HepG2 (cell line): ENCODE data around the gene ZNF853. TPM values are rescaled to one million over a fixed set of nuclear protein-coding genes. Genes with fewer than 3 reads are reported as not detected.
A peak's percentile ranks its signal among the peaks of the same experiment; 100 is the strongest.

Source experiments
- ATAC-seq: fragments of 200-7000 bp; cut with Tn5 transposase; 3 replicates; pipeline ENCODE4 v1.9.1; 2020; ENCODE audit warnings: mild to moderate bottlenecking, moderate library complexity
- BruUV-seq: library from RNA; stranded (reverse); fragments of 400-500 nt; replicated peaks from 2 replicates; lab custom pipeline; 2021; lab: Mats Ljungman, UMichigan
- CTCF ChIA-PET: fragments of 300-600 bp; formaldehyde crosslinking; extraction: SDS; loops from one replicate; lab custom pipeline; 2021; ENCODE audit warnings: low total read pairs, inconsistent platforms, low intra/inter-chr PET ratio; lab: Yijun Ruan, JAX
- POLR2A ChIA-PET: fragments of 350-600 bp; sonication (Branson Sonifier 250); formaldehyde crosslinking; loops from one replicate; lab custom pipeline; 2020; ENCODE audit warnings: antibody characterized with exemption, inconsistent platforms; lab: Yijun Ruan, JAX
- DNase-seq: peaks from one replicate; pipeline ENCODE4 v3.0.0-alpha.2; 2015; ENCODE audit warnings: low spot score
- FAIRE-seq: peaks from 3 replicates; lab custom pipeline; 2011; peaks lifted over from hg19 to GRCh38; lab: Jason Lieb, UNC
- H2AFZ ChIP-seq: one replicate; pipeline ENCODE4 v1.6.1; 2011; ENCODE audit warnings: low read length, inconsistent platforms
- H3K27ac ChIP-seq: fragments of 300-600 bp; 3 replicates; pipeline ENCODE4 v1.8.0; 2011; ENCODE audit warnings: mixed run types, mild to moderate bottlenecking, mixed read lengths, low read length, inconsistent platforms; ENCODE audit not compliant: insufficient read depth; ENCODE audit errors: extremely low read length
- H3K27me3 ChIP-seq, 2 experiments: fragments of 200-600 bp in 1 of 2; 2 replicates in 1 of 2; 3 replicates in 1 of 2; pipeline versions ENCODE4 v1.6.0 to v1.8.0; 2011; ENCODE audit warnings: low read length in 2 of 2, mild to moderate bottlenecking in 2 of 2, moderate library complexity in 2 of 2, inconsistent platforms in 1 of 2; ENCODE audit not compliant: insufficient read depth in 2 of 2, control insufficient read depth in 1 of 2
- H3K36me3 ChIP-seq, 2 experiments: fragments of 200-600 bp in 1 of 2; replicated peaks in 1 of 2; 2 replicates in 1 of 2; 3 replicates in 1 of 2; pipeline versions ENCODE4 v1.5.1 to v1.8.0; 2011; ENCODE audit warnings: low read length in 2 of 2, inconsistent platforms in 1 of 2; ENCODE audit not compliant: insufficient read depth in 2 of 2, control insufficient read depth in 1 of 2
- H3K4me1 ChIP-seq: 2 replicates; pipeline ENCODE4 v1.5.1; 2012; ENCODE audit warnings: low read length, inconsistent platforms; ENCODE audit not compliant: insufficient read depth
- H3K4me2 ChIP-seq: 2 replicates; pipeline ENCODE4 v1.6.0; 2011; ENCODE audit warnings: low read depth, low read length, inconsistent platforms
- H3K4me3 ChIP-seq, 3 experiments: fragments of 200-600 bp in 1 of 3; sonication (generic), shearing (Covaris generic) in 1 of 3; replicated peaks in 1 of 3; 2 replicates each; pipeline ENCODE4 v1.5.1; 2011 to 2016; ENCODE audit warnings: low read length in 3 of 3, inconsistent platforms in 2 of 3, low read depth in 2 of 3, mild to moderate bottlenecking in 2 of 3, control low read depth in 1 of 3, mixed read lengths in 1 of 3; ENCODE audit not compliant: insufficient read depth in 1 of 3
- H3K79me2 ChIP-seq: one replicate; pipeline ENCODE4 v1.6.1; 2011; ENCODE audit warnings: low read length, inconsistent platforms; ENCODE audit not compliant: insufficient read depth
- H3K9ac ChIP-seq: 2 replicates; pipeline ENCODE4 v1.6.0; 2011; ENCODE audit warnings: mild to moderate bottlenecking, low read depth, low read length, inconsistent platforms; ENCODE audit not compliant: insufficient read depth
- H3K9me3 ChIP-seq: 2 replicates; pipeline ENCODE4 v1.5.1; 2012; ENCODE audit warnings: mild to moderate bottlenecking, low read length
- H4K20me1 ChIP-seq: 2 replicates; pipeline ENCODE4 v1.6.0; 2011; ENCODE audit warnings: inconsistent platforms, mild to moderate bottlenecking, low read length, moderate library complexity; ENCODE audit not compliant: insufficient read depth
- ATF7 ChIP-seq, 2 experiments: fragments of 450-650 bp in 1 of 2; sonication (generic) in 1 of 2; formaldehyde crosslinking in 1 of 2; IDR thresholded peaks; 2 replicates each; pipeline versions ENCODE4 v1.4.0 to v1.6.1; 2016 to 2020; ENCODE audit warnings: antibody characterized with exemption in 1 of 2, mild to moderate bottlenecking in 1 of 2, missing genetic modification reagents in 1 of 2
- BRF2 ChIP-seq: sonication (generic); formaldehyde crosslinking; IDR thresholded peaks from 2 replicates; pipeline ENCODE4 v1.8.1; 2022; ENCODE audit warnings: mild to moderate bottlenecking, missing genetic modification reagents
- EED ChIP-seq: sonication (generic); formaldehyde crosslinking; IDR thresholded peaks from 2 replicates; pipeline ENCODE4 v1.5.0; 2020; ENCODE audit warnings: mild to moderate bottlenecking, missing genetic modification reagents
- ELF3 ChIP-seq: IDR thresholded peaks from 2 replicates; pipeline ENCODE4 v1.6.1; 2016; ENCODE audit warnings: missing genetic modification reagents, missing compliant biosample characterization
- HNRNPK ChIP-seq: fragments of 200-400 bp; formaldehyde crosslinking; IDR thresholded peaks from 2 replicates; pipeline ENCODE4 v1.6.1; 2018; ENCODE audit warnings: low read length, low read depth, moderate library complexity, mild to moderate bottlenecking; ENCODE audit not compliant: poor library complexity, severe bottlenecking
- MAZ ChIP-seq, 2 experiments: sonication (generic) in 1 of 2; formaldehyde crosslinking in 1 of 2; IDR thresholded peaks; 2 replicates each; pipeline versions ENCODE4 v1.5.0 to v1.6.1; 2012 to 2020; ENCODE audit warnings: low read depth in 2 of 2, mild to moderate bottlenecking in 2 of 2, borderline replicate concordance in 1 of 2, improper control_type of control experiment in 1 of 2, low read length in 1 of 2, missing genetic modification reagents in 1 of 2, moderate library complexity in 1 of 2
- MXD1 ChIP-seq: sonication (generic); formaldehyde crosslinking; IDR thresholded peaks from 2 replicates; pipeline ENCODE4 v1.4.0; 2020; ENCODE audit warnings: mild to moderate bottlenecking, missing genetic modification reagents
- NFIB ChIP-seq: sonication (generic); formaldehyde crosslinking; IDR thresholded peaks from 2 replicates; pipeline ENCODE4 v1.9.0; 2021; ENCODE audit warnings: missing genetic modification reagents, mild to moderate bottlenecking, borderline replicate concordance
- PHF20 ChIP-seq: sonication (generic); formaldehyde crosslinking; IDR thresholded peaks from 2 replicates; pipeline ENCODE4 v1.5.0; 2020; ENCODE audit warnings: mild to moderate bottlenecking, missing genetic modification reagents
- POLR2G ChIP-seq: fragments of 200-400 bp; formaldehyde crosslinking; IDR thresholded peaks from 2 replicates; pipeline ENCODE4 v1.6.1; 2018; ENCODE audit warnings: mild to moderate bottlenecking, low read depth, low read length, moderate library complexity
- ZBTB7B ChIP-seq: sonication (generic); formaldehyde crosslinking; IDR thresholded peaks from 2 replicates; pipeline ENCODE4 v1.4.0; 2020; ENCODE audit warnings: missing genetic modification reagents
- ZNF33B ChIP-seq: sonication (generic); formaldehyde crosslinking; IDR thresholded peaks from 2 replicates; pipeline ENCODE4 v1.5.1; 2020; ENCODE audit warnings: mild to moderate bottlenecking, missing genetic modification reagents
- ZSCAN20 ChIP-seq: sonication (generic); formaldehyde crosslinking; IDR thresholded peaks from 2 replicates; pipeline ENCODE4 v1.4.0; 2020; ENCODE audit warnings: missing genetic modification reagents, mild to moderate bottlenecking, borderline replicate concordance
- WGBS: methylation state at CpG from one replicate; pipeline ENCODE4 v1.1.6; 2017; ENCODE audit warnings: low lambda C conversion rate; 5-methylcytosine and 5-hydroxymethylcytosine counted together
- in situ Hi-C: cut with HindIII; loops from 2 replicates; pipeline ENCODE4 v1.10.0; 2017; ENCODE audit warnings: low pct_unique_long_range_greater_than_20kb; ENCODE audit not compliant: extremely low pct_ligation_motif_present
- intact Hi-C: fragments of 100-400 bp; cut with micrococcal nuclease; formaldehyde crosslinking; loops from one replicate; pipeline ENCODE4 v1.10.0; 2022; ENCODE audit not compliant: unreplicated experiment
- polyA plus RNA-seq, 8 experiments: library from polyadenylated mRNA; depleted of rRNA in 3 of 8; stranded (reverse) in 7 of 8; unstranded in 1 of 8; fragments of >200 nt; fragmentation: Illumina TruSeq in 4 of 8; extraction: Trizol in 4 of 8; gene quantifications; 2 replicates each; pipeline versions ENCODE4 v1.2.1 to v1.2.3, GENCODE V29; 2011 to 2016; ENCODE audit warnings: low read depth in 4 of 8, missing spikeins in 1 of 8, mixed read lengths in 1 of 8; ENCODE audit not compliant: insufficient read depth in 1 of 8
- total RNA-seq, 5 experiments: library from RNA; depleted of rRNA; stranded (reverse); fragments of >200 nt; fragmentation: Illumina TruSeq; extraction: Trizol; gene quantifications; 2 replicates each; pipeline ENCODE4 v1.2.3, GENCODE V29; 2016; ENCODE audit warnings: low read depth in 1 of 5
- TF ChIP-seq, protein P1 (sequence below): sonication (generic); formaldehyde crosslinking; IDR thresholded peaks from 2 replicates; pipeline ENCODE4 v1.4.0; 2020; ENCODE audit warnings: missing genetic modification reagents
- TF ChIP-seq, protein P2 (sequence below): sonication (generic); formaldehyde crosslinking; conservative IDR thresholded peaks from 2 replicates; pipeline ENCODE4 v1.4.0; 2020; ENCODE audit warnings: missing genetic modification reagents
- TF ChIP-seq, protein P3 (sequence below): IDR thresholded peaks from 2 replicates; pipeline ENCODE4 v1.6.1; 2016; ENCODE audit warnings: missing compliant biosample characterization, missing genetic modification reagents, borderline replicate concordance

The ZNF853 gene
- total and polyA plus RNA-seq, 2 of the 13 experiments (the other 11 are each of a cell fraction or from before 2014, with no cell fraction given) = 2.1 to 6.2 TPM

DNA sequence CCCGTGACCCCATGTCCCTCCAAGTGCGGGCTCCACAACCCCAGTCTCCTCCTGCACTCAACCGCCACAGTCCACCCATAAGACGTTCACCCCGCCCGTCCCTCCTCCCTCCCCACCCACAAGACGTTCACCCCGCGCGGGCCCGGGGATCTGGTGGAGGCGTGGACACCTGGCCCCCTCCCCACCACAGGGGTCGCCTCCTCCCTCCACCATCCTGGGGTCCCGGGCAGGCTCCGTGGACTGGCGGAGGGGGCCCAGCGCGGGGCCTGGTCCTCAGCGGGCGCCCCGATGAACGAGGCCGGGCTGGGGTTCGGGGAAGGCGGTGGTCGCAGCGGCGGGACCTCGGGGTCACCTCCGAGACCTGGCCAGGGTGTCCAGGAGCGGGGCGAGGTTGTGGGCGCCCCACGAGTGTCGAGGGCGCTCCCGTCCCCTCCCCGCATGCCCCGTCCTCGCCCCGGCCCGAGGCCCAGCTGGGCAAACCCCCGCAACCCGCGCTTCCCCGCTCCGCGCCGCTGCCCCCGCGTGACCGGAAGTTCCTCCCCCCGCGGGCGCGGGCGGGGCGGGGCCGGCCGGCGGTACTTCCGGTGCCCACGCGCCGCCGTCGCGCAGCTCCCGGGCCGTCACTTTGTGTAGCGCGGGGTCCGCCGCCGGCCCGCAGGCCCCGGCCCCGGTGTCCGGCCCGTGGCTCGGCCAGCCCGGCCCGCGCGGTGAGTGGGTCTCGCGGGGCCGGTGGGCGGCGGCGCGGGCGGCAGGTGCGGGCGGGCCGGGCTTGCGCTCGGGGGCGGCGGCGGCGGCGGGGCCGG is 21.5 kb downstream of the ZNF853 start, which contains the start of gene ZNF316:
Gene ZNF316 (plus strand): TSS at position 578 of the 803 bp plus-strand sequence. CDS start 5,092 bp downstream, outside the sequence.
- Histone ChIP-seq H3K27ac (peak within 1 kb of the TSS; percentile 30), H3K36me3 (peaks cover 5 to 9% of the 10 kb centered on the region in 2 experiments; a peak in 4 of 5 replicates), H3K4me1 (peaks cover 31% of the 10 kb centered on the region), H2AFZ (no peak within 1 kb of the TSS), H3K27me3 (no peaks in the 10 kb centered on the region), H3K9me3 (no peaks in the 10 kb centered on the region), H3K9ac (peak within 1 kb of the TSS; percentile 83), H3K4me2 (peak within 1 kb of the TSS; percentile 83), H3K4me3 (peak within 1 kb of the TSS; percentile 65 to 88 (median 86)), H4K20me1 (no peaks in the 10 kb centered on the region), H3K79me2 (peaks cover 13% of the 10 kb centered on the region)
- no peak for FAIRE-seq
- intact Hi-C loops (loop anchor here (1.0 kb wide), 1 partner anchor 29 kb away; no protein-coding TSS in a partner anchor), in situ Hi-C loops (no loop called here)
- CTCF ChIA-PET = no interaction called here
- peak; percentile 32 for ATAC-seq
- POLR2A ChIA-PET = interaction anchor here (0.7 to 2.0 kb wide), 3 partner anchors 9 to 59 kb away, joined by 3 to 6 read pairs (median 4); no protein-coding TSS in a partner anchor
- BruUV-seq = no TSS peak
- no peak for DNase-seq
- under 1% methylated on average over 25 of the region's 104 CpGs for WGBS
- TF ChIP-seq, protein P1, sequence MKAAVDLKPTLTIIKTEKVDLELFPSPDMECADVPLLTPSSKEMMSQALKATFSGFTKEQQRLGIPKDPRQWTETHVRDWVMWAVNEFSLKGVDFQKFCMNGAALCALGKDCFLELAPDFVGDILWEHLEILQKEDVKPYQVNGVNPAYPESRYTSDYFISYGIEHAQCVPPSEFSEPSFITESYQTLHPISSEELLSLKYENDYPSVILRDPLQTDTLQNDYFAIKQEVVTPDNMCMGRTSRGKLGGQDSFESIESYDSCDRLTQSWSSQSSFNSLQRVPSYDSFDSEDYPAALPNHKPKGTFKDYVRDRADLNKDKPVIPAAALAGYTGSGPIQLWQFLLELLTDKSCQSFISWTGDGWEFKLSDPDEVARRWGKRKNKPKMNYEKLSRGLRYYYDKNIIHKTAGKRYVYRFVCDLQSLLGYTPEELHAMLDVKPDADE (CRISPR knock-in tag) = no peak
- 0 out of 2 replicates have a peak, but pooled peaks have one; percentile 14 for TF ChIP-seq ELF3 (CRISPR knock-in tag)
- TF ChIP-seq ZSCAN20 (CRISPR knock-in tag) = peak; percentile 20; the same call in 1 of the 2 replicates
- peak; percentile 74; the same call in 1 of the 2 replicates for TF ChIP-seq EED (CRISPR knock-in tag)
- TF ChIP-seq ZBTB7B (CRISPR knock-in tag) = no peak
- TF ChIP-seq NFIB (CRISPR knock-in tag) = no peak
- TF ChIP-seq ATF7 (IDR thresholded peaks at IDR 0.05) = no peak
- 0 out of 2 replicates have a peak, but pooled peaks have one; percentile 23 for TF ChIP-seq ATF7 (CRISPR knock-in tag; IDR thresholded peaks at IDR 0.05)
- TF ChIP-seq POLR2G = peak; percentile 45; the same call in 1 of the 2 replicates
- TF ChIP-seq ZNF33B = peak; percentile 52; the same call in 1 of the 2 replicates
- TF ChIP-seq BRF2 (CRISPR knock-in tag) = no peak
- peak; percentile 34 for TF ChIP-seq PHF20 (CRISPR knock-in tag)
- peak; percentile 46; the same call in 1 of the 2 replicates for TF ChIP-seq MXD1 (CRISPR knock-in tag)
- TF ChIP-seq, protein P2, sequence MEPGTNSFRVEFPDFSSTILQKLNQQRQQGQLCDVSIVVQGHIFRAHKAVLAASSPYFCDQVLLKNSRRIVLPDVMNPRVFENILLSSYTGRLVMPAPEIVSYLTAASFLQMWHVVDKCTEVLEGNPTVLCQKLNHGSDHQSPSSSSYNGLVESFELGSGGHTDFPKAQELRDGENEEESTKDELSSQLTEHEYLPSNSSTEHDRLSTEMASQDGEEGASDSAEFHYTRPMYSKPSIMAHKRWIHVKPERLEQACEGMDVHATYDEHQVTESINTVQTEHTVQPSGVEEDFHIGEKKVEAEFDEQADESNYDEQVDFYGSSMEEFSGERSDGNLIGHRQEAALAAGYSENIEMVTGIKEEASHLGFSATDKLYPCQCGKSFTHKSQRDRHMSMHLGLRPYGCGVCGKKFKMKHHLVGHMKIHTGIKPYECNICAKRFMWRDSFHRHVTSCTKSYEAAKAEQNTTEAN (CRISPR knock-in tag) = 0 out of 2 replicates have a peak, but pooled peaks have one; percentile 44
- peak; percentile 47 for TF ChIP-seq HNRNPK
- TF ChIP-seq MAZ (IDR thresholded peaks at IDR 0.05; ENCODE audit: borderline replicate concordance, low read depth, low read length) = peak; percentile 47; the same call in 1 of the 2 replicates
- TF ChIP-seq MAZ (CRISPR knock-in tag; IDR thresholded peaks at IDR 0.05; ENCODE audit: low read depth) = peak; percentile 18; the same call in 1 of the 2 replicates
- TF ChIP-seq, protein P3, sequence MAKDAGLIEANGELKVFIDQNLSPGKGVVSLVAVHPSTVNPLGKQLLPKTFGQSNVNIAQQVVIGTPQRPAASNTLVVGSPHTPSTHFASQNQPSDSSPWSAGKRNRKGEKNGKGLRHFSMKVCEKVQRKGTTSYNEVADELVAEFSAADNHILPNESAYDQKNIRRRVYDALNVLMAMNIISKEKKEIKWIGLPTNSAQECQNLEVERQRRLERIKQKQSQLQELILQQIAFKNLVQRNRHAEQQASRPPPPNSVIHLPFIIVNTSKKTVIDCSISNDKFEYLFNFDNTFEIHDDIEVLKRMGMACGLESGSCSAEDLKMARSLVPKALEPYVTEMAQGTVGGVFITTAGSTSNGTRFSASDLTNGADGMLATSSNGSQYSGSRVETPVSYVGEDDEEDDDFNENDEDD (CRISPR knock-in tag) = peak; percentile 47; the same call in 1 of the 2 replicates
